ELR (cell line): ENCODE data around the gene AHRR.
"Not testable (repeated sequence)": the region's sequence is repeated elsewhere in the genome, so short reads cannot be mapped to it uniquely, and the experiment has no call there.

Experiments
- DNase-seq: peaks from one replicate; pipeline ENCODE4 v3.0.0-alpha.2; 2015; ENCODE audit warnings: low read depth

The AHRR gene

GRCh38 chr5:475704-476101 lies 154.2 kb downstream of the AHRR start:
- DNase-seq, result no peak

- no peak for DNase-seq
Measured at GRCh38 chr5:476102-476813, 154.7 kb downstream of the AHRR start.

- DNase-seq, result no peak
Measured at GRCh38 chr5:476814-477175, 155.3 kb downstream of the AHRR start.

- no peak for DNase-seq
Measured at GRCh38 chr5:477247-477646, 155.7 kb downstream of the AHRR start.

- DNase-seq, result no peak
Measured at GRCh38 chr5:477871-478270, 156.4 kb downstream of the AHRR start.

- DNase-seq, result no peak
Measured at GRCh38 chr5:478369-478981, 157.0 kb downstream of the AHRR start.

- DNase-seq, result no peak
Measured at GRCh38 chr5:478982-479535, 157.5 kb downstream of the AHRR start.

- no peak for DNase-seq
Measured at GRCh38 chr5:479566-480319, 158.2 kb downstream of the AHRR start.

- DNase-seq, result no peak
Measured at GRCh38 chr5:481347-481746, 159.8 kb downstream of the AHRR start.

- no peak for DNase-seq
Measured at GRCh38 chr5:482021-482420, 160.5 kb downstream of the AHRR start.

GRCh38 chr5:482506-482905 lies 161.0 kb downstream of the AHRR start:
- DNase-seq, result no peak

GRCh38 chr5:483011-483410 lies 161.5 kb downstream of the AHRR start:
- no peak for DNase-seq

GRCh38 chr5:483434-484140 lies 162.1 kb downstream of the AHRR start:
- no peak for DNase-seq

- no peak for DNase-seq
Measured at GRCh38 chr5:484556-484955, 163.0 kb downstream of the AHRR start.

GRCh38 chr5:485113-485945 lies 163.8 kb downstream of the AHRR start:
- DNase-seq, result no peak

- DNase-seq, result peak; percentile 13
Measured at GRCh38 chr5:485946-486491, 164.5 kb downstream of the AHRR start.

GRCh38 chr5:486597-486996 lies 165.1 kb downstream of the AHRR start:
- not testable (repeated sequence) for DNase-seq
